Epidermal melanocyte (primary cell): ENCODE data around the gene BAZ2A.
"Not testable (repeated sequence)": the region's sequence is repeated elsewhere in the genome, so short reads cannot be mapped to it uniquely, and the experiment has no call there.

Source experiments
- DNase-seq: peaks from one replicate; pipeline ENCODE4 v3.0.0; 2011; ENCODE audit warnings: low spot score; ENCODE audit not compliant: insufficient read length

Gene BAZ2A

GRCh38 chr12:56599041-56599440, 31.1 kb downstream of the BAZ2A start:
- DNase-seq: no peak

GRCh38 chr12:56596815-56597214, 33.3 kb downstream of the BAZ2A start:
- DNase-seq: no peak

- peak; percentile 80 for DNase-seq
These were observed 36.1 kb downstream of the BAZ2A start for GRCh38 chr12:56593909-56594621.

- peak; percentile 41 for DNase-seq
These were observed 38.2 kb downstream of the BAZ2A start for GRCh38 chr12:56591961-56592360.

GRCh38 chr12:56591126-56591525, 39.0 kb downstream of the BAZ2A start:
- no peak for DNase-seq

GRCh38 chr12:56590237-56590830, 39.8 kb downstream of the BAZ2A start:
- DNase-seq: no peak

GRCh38 chr12:56589783-56590182, 40.3 kb downstream of the BAZ2A start:
- no peak for DNase-seq

GRCh38 chr12:56585098-56585497, 45.0 kb downstream of the BAZ2A start:
- no peak for DNase-seq

GRCh38 chr12:56581418-56582145, 48.5 kb downstream of the BAZ2A start:
- no peak for DNase-seq

- no peak for DNase-seq
These were observed 51.1 kb downstream of the BAZ2A start for GRCh38 chr12:56578983-56579546.

GRCh38 chr12:56577248-56577647, 52.9 kb downstream of the BAZ2A start:
- DNase-seq: not testable (repeated sequence)

- no peak for DNase-seq
These were observed 55.9 kb downstream of the BAZ2A start for GRCh38 chr12:56574210-56574609.

- no peak for DNase-seq
These were observed 57.8 kb downstream of the BAZ2A start for GRCh38 chr12:56572288-56572687.

GRCh38 chr12:56571121-56571520, 59.0 kb downstream of the BAZ2A start:
- no peak for DNase-seq

- no peak for DNase-seq
These were observed 62.0 kb downstream of the BAZ2A start for GRCh38 chr12:56568146-56568545.

GRCh38 chr12:56565510-56566101, 64.5 kb downstream of the BAZ2A start:
- peak; percentile 86 for DNase-seq

- DNase-seq: no peak
These were observed 79.1 kb downstream of the BAZ2A start for GRCh38 chr12:56551070-56551469.

- DNase-seq: no peak
These were observed 83.4 kb downstream of the BAZ2A start for GRCh38 chr12:56546680-56547079.
